Suprapubic skin (tissue), 4 donors: Measurements from ENCODE around the gene RNLS. TPM values are rescaled to one million over a fixed set of nuclear protein-coding genes. Genes with fewer than 3 reads are reported as not detected.

Experiments
- DNase-seq, 2 donors: peaks; one replicate each; pipeline ENCODE4 v3.0.0-alpha.2; 2019; ENCODE audit warnings: low spot score in 2 of 2
- H3K27ac ChIP-seq: fragments of 200-600 bp; sonication (generic); one replicate; pipeline ENCODE4 v1.5.1; 2019
- H3K27me3 ChIP-seq: fragments of 200-600 bp; sonication (generic); one replicate; pipeline ENCODE4 v1.5.1; 2019
- H3K36me3 ChIP-seq: fragments of 200-600 bp; sonication (generic); one replicate; pipeline ENCODE4 v1.5.1; 2019
- H3K4me1 ChIP-seq: fragments of 200-600 bp; sonication (generic); one replicate; pipeline ENCODE4 v1.5.1; 2019
- H3K4me3 ChIP-seq: fragments of 200-600 bp; sonication (generic); one replicate; pipeline ENCODE4 v1.5.1; 2019; ENCODE audit warnings: mild to moderate bottlenecking
- H3K9me3 ChIP-seq: fragments of 200-600 bp; sonication (generic); one replicate; pipeline ENCODE4 v1.5.1; 2019
- CTCF ChIP-seq, 2 donors: fragments of 200-600 bp in 1 of 2; fragments of 450-650 bp in 1 of 2; sonication (generic) in 1 of 2; IDR thresholded peaks; one replicate each; pipeline ENCODE4 v1.5.1; 2016 to 2019; ENCODE audit warnings: antibody characterized with exemption in 2 of 2, mild to moderate bottlenecking in 1 of 2, moderate library complexity in 1 of 2
- EP300 ChIP-seq: sonication (generic); formaldehyde crosslinking; IDR thresholded peaks from one replicate; pipeline ENCODE4 v1.6.1; 2017; ENCODE audit warnings: antibody characterized with exemption
- POLR2A ChIP-seq, 2 donors: fragments of 450-650 bp; IDR thresholded peaks; one replicate each; pipeline ENCODE4 v1.6.1; 2017; ENCODE audit warnings: antibody characterized with exemption in 2 of 2, mild to moderate bottlenecking in 2 of 2, moderate library complexity in 2 of 2
- POLR2AphosphoS5 ChIP-seq, 3 donors: sonication (generic); formaldehyde crosslinking; IDR thresholded peaks; one replicate each; pipeline ENCODE4 v1.6.1; 2017; ENCODE audit warnings: antibody characterized with exemption in 3 of 3
- WGBS: methylation state at CpG from one replicate; pipeline ENCODE4 v1.1.5; 2018; 5-methylcytosine and 5-hydroxymethylcytosine counted together
- total RNA-seq, 4 donors: library from RNA; depleted of rRNA; stranded (reverse); fragments of >200 nt; gene quantifications; one replicate each; pipeline ENCODE4 v1.1.0, GENCODE V29; 2016

The RNLS gene
- total RNA-seq, 4 donors from 2014 or later: 9.8 to 23.7 (median 19.2) TPM

- no peak overlapping the region for H3K4me3 ChIP-seq
- H3K27ac ChIP-seq: no peak overlapping the region
- H3K4me1 ChIP-seq: no peaks in the 10 kb centered on the region
- DNase-seq: no peak
- H3K27me3 ChIP-seq: no peaks in the 10 kb centered on the region
- no peaks in the 10 kb centered on the region for H3K9me3 ChIP-seq
- no peaks in the 10 kb centered on the region for H3K36me3 ChIP-seq
- TF ChIP-seq EP300 (no peak), POLR2AphosphoS5 (IDR thresholded peaks at IDR 0.05) (no peak), POLR2A (IDR thresholded peaks at IDR 0.05) (no peak), CTCF (IDR thresholded peaks at IDR 0.05) (no peak)
- 99% methylated on average over 9 of the region's 9 CpGs for WGBS
Measured at GRCh38 chr10:88270061-88270808, 312.9 kb downstream of the RNLS start.

GRCh38 chr10:88262591-88263234 is 320.4 kb downstream of the RNLS start:
- Histone ChIP-seq H3K4me3 (no peak overlapping the region), H3K27ac (no peak overlapping the region), H3K27me3 (no peaks in the 10 kb centered on the region), H3K4me1 (no peaks in the 10 kb centered on the region), H3K9me3 (no peaks in the 10 kb centered on the region), H3K36me3 (no peaks in the 10 kb centered on the region)
- DNase-seq: no peak
- TF ChIP-seq CTCF (IDR thresholded peaks at IDR 0.05) (no peak), EP300 (no peak), POLR2AphosphoS5 (IDR thresholded peaks at IDR 0.05) (no peak), POLR2A (IDR thresholded peaks at IDR 0.05) (no peak)
- 88% methylated on average over 5 of the region's 5 CpGs for WGBS

- no peak for DNase-seq
- Histone ChIP-seq H3K9me3 (no peaks in the 10 kb centered on the region), H3K36me3 (no peaks in the 10 kb centered on the region), H3K27me3 (no peaks in the 10 kb centered on the region), H3K27ac (no peak overlapping the region), H3K4me3 (no peak overlapping the region), H3K4me1 (no peaks in the 10 kb centered on the region)
- TF ChIP-seq POLR2AphosphoS5 (IDR thresholded peaks at IDR 0.05): no peak
- TF ChIP-seq POLR2A (IDR thresholded peaks at IDR 0.05): no peak
- no peak for TF ChIP-seq CTCF (IDR thresholded peaks at IDR 0.05)
- no peak for TF ChIP-seq EP300
Measured at GRCh38 chr10:88261152-88261551, 322.0 kb downstream of the RNLS start.

- Histone ChIP-seq H3K27me3 (no peaks in the 10 kb centered on the region), H3K4me1 (no peaks in the 10 kb centered on the region), H3K4me3 (no peak overlapping the region), H3K9me3 (no peaks in the 10 kb centered on the region), H3K36me3 (no peaks in the 10 kb centered on the region), H3K27ac (no peak overlapping the region)
- TF ChIP-seq POLR2A (IDR thresholded peaks at IDR 0.05) (no peak), EP300 (no peak), CTCF (IDR thresholded peaks at IDR 0.05) (no peak), POLR2AphosphoS5 (IDR thresholded peaks at IDR 0.05) (no peak)
- 94% methylated on average over 1 of the region's 1 CpG for WGBS
- no peak for DNase-seq
Measured at GRCh38 chr10:88260329-88261051, 322.6 kb downstream of the RNLS start.

- H3K27ac ChIP-seq: no peak overlapping the region
- H3K9me3 ChIP-seq: no peaks in the 10 kb centered on the region
- H3K27me3 ChIP-seq: no peaks in the 10 kb centered on the region
- 98% methylated on average over 6 of the region's 6 CpGs for WGBS
- TF ChIP-seq EP300 (no peak), CTCF (IDR thresholded peaks at IDR 0.05) (no peak), POLR2AphosphoS5 (IDR thresholded peaks at IDR 0.05) (no peak), POLR2A (IDR thresholded peaks at IDR 0.05) (no peak)
- DNase-seq: no peak
- no peaks in the 10 kb centered on the region for H3K36me3 ChIP-seq
- no peak overlapping the region for H3K4me3 ChIP-seq
- no peaks in the 10 kb centered on the region for H3K4me1 ChIP-seq
Measured at GRCh38 chr10:88259381-88259780, 323.7 kb downstream of the RNLS start.
